NCI-H2227 treated with DMSO at 0.1 percent for 48 hours (cell line): ENCODE data around the gene CDH13.

Experiments used
- DNase-seq: peaks from one replicate; lab custom pipeline; 2025; lab: John Stamatoyannopoulos, UW

Gene CDH13

DNA sequence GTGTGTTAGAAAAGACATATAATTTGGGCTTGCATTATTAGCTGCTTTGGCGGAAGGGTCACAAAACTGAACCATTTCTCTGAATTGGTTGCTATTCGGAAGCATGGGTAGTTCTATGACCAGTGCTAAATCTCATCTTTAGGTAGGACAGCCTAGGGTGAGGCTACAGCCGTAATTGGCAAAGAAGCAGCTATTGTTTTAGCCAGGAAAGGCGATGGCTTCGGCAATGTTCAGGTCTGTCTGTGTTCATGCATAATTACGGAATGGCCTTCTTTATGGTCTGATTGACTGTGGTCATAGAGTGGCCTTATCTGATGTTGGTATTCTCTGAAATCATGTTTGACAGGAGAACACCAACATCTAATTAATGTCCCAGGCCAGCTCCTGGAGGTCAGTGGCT lies 812.6 kb downstream of the CDH13 start:
- DNase-seq = no peak

DNA sequence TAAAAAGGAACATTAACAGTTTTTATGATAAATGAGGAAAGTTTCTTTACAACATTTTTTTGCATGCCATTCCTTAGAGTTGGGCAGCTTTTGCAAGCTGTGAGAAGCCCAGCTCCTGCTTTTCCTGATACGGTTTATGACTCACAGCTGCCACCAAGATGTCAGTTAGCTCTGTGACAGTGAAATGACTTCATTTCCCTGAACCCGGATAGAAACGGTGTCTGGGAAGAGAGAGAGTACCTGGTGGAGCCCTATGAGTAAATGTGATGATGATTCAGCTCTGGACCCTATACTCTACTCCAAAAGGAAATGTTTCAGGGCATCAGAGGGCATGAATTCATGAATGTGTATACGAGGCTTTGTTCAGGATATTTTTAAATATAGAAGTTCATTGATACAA lies 814.7 kb downstream of the CDH13 start:
- no peak for DNase-seq

DNA sequence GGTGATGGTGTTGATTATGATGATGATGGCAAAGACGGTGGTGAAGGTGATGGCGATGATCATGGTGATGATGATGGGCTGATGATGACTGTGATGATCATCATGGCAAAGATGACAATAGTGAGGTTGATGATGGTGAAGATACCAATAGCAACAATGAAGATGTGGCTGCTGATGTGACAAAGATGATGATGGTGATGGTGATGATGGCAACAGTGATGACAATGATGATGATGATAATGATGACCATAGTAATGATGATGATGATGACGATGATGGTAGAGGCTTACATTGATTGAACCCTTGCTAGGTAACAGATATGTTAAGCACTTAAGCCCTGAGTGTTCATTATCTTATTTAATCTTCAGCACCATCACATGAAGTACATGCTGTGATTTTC lies 817.2 kb downstream of the CDH13 start:
- DNase-seq = no peak

DNA sequence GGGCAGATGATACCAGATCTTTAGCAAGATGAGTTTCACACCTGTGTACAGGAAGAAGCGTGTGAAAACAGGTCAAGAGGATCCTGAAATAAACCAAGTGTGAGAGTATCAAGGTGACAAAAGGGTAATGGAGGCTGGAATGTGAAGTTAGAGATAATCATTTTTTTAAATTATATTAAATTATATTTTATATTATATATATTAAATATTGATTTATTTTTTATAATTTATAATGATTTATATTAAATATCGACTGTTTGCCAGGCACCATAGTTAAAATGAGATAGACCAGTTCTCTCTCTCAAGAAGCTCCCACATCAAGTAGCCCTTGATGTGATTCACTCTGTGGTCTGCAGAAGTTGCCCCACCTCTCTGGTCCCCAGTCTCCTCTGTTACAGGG lies 820.8 kb downstream of the CDH13 start:
- DNase-seq = no peak

DNA sequence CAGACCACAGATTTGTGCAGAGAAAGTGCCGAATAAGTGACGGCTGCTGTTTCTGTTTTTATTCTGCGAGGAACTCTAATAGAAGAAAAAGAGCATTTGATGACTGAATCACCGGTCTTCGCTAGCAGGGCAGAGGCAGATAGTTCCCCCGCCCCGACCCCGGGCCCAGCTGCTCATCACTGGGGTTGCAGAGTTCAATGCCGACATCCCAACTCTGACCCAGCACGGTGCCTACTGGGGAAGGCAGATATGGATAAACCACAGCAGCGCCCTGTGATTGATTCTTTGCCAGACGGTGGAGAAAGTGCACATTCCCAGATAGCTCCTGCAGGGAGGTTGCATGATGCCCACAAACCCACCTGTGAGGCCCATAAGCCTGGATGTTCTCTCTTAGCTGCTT lies 823.1 kb downstream of the CDH13 start:
- DNase-seq = no peak

DNA sequence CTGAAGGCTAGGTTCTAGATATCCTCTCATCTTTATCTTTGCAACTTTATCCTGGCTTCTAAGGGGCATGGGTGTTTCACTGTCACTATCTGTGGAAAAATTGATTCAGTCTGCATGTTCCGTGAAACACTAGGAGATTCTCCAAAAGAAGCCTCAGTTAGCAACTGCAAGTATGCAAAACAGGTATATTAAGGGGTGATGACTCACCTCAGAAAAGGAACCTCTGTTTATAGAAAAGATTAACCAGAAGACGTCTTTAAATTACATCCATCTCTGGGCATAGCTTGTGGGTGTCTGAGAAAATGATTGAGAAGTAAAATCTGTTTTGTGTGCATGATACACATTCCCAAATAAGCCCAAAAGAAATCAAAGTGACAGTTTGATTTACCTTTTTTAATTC lies 827.2 kb downstream of the CDH13 start:
- DNase-seq = no peak

DNA sequence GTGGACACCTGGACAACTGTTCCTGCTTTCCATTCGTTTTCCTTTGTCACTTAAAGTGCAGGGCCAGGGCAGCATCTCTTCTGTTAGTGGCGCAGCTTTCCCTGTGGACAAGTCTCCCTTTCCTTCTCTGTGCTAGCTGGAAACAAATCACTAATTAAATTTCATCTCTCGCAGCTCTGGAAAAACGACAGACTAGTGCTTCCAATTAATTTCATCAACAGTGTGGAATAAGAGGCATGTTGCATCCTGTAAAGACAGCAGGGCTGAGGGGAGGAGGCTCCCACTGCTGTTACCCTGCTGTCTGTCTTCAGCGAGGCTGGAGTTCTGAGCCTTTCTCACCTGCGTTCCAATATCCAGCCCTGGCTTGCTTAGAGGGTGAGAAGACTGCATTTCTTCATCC lies 828.9 kb downstream of the CDH13 start:
- DNase-seq = no peak

DNA sequence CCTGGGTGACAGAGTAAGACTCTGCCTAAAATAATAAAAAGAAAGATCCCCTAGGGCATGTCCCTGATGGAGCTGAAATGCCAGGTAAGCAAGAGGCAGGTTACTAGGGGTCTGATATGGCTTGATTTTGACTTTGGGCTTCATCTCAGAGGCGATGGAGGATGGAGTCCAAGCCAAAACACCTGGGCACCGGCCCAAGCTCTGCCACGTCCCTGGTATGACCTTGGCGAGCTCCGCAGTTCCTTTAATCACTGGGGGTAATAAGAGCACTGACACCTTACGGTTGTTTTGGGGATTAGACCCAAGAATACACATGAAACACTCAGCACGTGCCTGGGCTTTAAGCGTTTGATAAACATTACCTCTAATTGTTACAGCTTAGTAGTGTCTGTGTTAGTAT lies 830.2 kb downstream of the CDH13 start:
- no peak for DNase-seq

DNA sequence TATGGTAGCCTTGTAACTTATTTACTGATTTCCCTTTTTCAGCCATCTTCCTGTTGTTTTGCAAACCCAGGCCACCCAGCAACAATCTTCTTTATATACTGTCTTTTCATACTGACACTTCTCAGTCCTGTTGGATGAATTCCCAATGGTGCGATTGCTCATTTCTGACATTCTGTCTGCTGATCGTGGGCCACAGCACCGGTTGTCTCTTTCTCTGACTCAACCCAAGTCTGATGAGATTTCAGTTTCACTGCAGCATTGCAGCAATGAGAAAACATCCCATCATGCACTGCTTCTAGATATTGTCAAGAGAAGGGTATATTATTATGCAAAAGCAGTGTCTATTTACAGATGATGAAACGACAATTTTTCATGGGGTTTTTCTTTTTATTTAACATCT lies 831.8 kb downstream of the CDH13 start:
- DNase-seq = no peak

DNA sequence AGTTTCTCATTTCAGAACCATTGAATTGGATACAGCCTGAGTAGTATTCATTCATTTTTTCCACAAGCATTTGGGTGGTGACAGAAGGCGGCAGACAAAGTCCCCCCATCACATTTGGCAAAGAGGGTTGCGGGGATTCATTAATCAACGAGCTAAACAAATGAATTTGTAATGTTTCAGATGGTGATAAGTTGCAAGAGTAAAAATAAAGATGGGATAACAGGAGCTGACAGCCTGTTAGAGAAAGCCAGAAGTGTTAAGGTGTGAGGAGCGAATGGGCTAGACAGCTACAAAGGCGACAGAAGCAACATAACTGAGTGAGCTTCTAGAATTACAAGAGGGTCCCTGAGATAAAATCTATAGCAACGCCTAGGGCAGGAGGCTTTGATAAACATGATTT lies 838.2 kb downstream of the CDH13 start:
- no peak for DNase-seq

DNA sequence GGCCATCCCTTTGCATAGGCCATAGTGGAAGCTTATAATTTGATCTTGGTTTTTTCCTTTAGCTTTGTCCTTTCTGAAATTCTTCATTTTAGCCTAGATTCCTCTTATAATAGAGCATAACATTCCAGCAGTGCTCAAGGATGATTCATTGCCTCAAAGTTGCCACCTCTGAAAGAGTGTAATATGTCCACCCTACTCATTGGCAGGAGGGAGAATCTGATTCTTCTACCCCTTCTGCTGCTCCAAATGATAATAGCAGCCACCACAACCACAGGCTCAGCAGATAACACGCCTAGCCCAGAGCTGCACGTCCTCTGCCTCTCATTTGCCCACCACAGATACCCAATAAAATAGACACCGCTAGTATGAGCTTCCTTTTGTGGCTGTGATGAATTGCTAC lies 843.6 kb downstream of the CDH13 start:
- no peak for DNase-seq

DNA sequence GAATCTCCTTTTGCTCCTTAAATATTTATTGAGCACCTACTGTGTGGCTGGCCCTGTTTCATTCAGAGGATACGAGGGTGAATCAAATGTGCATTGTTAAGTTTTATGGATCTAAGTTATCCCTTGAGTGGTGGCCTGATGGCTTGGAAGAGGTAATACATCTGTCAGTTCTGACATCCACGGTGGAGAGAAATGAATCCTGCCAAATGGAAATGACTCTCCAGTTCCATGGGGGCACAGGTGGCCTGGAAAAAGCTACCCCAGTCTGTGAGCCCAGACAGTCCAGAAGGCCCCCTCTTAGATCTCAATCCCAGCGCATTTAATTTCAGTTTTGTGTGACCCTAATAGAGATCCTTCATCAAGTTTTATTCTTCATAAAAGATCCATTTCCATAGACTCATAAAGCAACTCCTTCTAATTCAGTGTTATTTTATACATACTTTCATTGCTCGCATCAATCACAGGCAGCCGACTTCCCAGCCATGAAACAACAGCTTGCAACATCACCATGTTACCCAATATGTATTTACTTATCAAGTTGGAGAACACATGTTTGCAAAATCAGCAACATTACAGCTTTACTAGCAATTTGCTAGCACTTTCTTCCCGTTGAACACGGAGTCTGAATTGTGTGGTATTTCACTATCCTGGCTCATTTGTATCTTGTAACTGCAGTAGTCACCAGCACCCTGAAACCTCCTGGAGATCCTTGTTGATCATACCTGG lies 846.2 kb downstream of the CDH13 start:
- DNase-seq = no peak

DNA sequence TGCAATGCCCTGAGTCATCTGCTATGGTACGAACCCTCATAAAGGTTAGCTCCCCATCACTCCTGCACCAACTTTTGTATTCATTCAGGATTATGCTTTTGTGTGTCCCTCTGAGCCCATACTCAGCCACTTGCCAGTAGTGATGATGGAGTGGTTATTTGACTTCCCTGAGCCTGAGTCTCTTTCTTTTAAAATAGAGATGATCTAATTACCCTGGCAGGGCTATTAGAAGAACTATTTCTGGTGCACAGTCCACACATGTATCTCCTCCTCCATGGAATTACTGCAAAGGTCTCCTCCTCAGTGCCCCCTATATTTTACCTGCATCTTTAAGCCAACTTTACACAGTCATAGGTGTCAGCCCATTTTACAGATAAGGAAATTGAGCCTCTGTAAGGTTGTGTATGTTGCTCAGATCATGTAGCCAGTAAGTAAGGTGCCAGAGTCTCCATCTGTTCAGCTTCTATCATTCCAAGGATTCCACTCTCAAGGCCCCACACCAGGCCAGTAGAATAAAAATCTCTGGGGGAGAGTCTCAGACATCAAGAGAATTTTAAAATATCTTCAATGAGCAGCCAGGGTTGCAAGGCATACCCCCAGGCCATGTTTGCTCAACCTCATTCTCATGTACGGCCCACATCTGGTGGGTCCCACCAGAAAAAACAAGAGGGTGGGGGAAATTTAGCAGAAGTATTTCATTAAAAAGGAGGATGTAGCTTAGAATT lies 847.3 kb downstream of the CDH13 start:
- DNase-seq = no peak

DNA sequence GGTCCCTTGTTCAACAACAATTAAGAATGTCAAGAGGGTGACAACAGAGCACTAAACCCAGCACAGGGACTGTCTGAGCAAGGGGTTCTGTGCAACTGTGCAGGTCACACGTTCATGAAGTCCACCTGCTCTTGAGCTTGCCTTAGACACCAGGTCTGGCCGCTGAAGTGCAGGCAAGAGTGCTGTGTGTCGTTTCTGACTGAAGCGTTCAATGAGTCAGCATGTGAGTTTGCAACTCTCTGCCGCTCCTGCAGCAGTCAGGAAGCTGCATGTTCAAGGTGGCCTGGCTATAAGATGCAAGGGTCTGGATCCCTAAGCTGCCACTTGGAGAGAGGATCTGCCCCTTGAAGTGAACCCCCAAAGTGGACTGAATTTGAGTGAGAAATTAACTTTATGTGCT lies 848.3 kb downstream of the CDH13 start:
- DNase-seq = no peak

DNA sequence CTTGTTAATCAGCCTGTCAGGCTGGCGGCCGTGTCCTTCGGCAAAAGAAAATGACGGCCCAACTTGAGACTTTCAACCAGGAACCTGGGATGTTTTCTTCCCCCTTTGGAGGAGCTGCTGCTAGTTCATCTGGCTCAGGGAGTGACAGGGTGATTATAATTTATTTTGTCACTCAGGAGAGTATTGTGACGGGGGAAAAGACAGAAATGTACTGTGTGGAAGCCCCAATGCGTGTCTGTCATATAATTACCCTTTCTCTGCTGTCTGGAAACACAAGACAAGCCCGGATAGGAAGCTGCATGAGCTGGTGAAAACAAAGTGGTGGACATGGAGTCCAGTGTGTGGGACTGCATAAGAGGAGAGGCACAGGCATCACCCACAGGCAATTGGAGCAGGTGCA lies 854.8 kb downstream of the CDH13 start:
- no peak for DNase-seq

DNA sequence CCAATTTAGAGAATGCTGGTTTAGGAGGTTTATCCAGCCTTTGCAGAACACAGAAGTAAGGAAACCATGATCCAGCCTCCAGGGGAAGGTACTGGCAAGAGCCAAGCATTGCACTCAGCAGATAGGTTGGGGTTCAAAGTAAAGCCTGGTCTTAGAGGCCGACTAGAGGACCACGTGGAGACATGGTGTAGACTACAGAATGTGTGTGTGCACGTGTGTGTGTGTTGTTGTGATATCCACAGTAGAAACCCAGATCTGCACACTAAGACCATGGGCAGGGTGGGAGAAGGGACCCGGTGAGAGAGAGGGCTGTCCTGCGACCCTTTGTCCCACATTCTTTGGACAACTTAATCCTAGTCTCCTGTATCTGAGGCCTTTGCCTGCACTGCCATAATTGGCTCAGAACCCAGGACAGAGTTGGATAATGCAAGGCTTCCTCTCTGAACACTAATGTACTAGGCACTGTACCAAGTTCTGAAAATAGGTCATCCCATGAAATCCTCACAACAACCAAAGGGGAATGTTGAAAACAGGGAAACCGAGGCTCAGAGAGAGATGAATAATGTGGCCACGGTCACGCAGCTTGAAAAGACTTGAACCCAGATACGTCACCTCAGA lies 855.9 kb downstream of the CDH13 start:
- DNase-seq = no peak

DNA sequence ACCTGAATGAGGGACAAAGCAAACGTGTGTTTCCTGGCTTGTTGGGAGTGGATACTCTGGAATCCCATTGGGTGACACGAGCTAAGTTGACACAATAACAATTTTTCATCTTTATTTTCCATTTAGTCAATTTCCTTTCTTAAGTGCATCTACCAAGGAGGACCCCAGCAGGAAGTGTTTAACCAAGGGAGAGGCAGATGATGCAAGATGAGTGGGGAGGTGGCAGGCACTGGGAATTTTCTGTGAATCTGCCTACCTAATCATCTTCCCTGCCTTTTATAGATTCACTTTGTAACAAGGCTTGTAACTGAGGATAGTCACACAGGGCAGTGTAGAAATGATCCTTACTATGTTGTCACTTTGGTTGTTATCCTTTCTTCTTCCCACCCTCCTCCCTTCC lies 863.3 kb downstream of the CDH13 start:
- DNase-seq = no peak

DNA sequence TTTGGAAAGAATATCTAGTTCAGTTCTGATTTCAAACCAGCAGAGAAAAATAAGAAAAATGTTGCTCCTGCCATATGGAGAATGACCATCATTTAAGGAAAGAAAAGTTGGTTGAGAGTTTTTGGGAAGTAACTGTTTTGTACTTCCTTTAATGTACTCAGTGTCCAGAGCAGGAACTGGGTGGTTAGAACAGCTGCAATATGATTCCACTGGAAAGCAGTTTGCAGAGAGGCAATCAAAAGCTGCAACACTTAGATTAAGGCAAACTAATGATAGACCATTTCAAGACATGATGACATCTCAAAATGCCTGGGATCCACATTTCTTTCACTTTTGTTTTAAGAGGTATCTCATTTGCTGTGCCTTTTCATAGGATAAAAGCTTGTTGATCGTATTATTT lies 867.7 kb downstream of the CDH13 start:
- DNase-seq = no peak

DNA sequence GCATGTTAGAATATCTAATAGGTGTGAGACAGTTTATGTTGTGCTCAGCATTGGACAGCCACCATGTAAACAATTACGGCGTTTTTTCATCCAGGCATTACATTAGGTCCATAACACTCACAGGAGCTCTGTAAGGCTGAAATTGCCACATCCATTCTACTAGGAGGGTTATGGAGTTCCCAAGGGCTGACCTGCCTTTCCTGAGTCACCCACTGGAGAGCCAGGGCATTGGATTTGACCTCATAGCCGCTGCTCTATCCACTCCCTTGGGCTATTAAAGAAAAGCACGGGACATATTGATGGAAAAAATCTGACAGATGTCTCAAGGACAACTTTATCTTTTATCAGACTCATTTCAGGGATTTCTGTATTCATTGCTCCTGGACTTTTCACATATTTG lies 874.7 kb downstream of the CDH13 start:
- DNase-seq = no peak

DNA sequence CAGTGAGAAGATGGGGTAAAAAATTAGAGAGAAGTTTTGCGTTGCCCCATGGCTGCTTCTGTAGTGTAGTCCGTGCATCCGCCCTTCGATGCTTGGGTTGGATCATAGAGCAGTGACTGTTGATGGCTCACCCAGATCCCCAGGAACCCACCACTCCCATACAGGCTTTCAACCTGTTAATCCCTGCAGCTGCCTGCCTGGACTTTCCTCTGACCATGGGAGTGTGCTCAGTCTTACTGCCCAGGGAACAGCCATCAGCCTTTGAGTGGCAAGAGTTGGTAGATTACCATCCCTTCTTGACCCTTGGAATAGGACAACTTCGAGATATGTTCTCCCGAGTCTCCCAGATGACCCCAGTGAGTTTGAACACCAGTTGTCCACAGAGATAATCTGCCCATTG lies 881.5 kb downstream of the CDH13 start:
- DNase-seq = no peak

DNA sequence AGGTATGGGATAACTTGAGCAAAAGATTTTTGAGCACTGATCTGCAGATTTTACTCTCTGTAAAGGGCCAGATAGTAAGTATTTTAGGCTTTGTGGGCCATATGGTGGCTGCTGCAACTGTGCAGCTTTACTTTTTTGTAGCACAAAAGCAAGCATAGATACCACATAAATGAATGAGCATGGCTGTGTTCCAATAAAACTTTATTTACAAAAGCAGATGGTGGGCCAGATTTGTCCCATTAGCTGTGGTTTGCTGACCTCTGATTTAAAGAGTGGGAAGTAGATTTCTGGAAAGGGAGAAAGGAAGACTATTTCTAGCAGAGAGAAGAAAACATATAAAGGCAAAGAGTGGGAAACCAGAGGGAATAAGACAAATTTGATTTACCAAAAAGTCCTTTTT lies 882.5 kb downstream of the CDH13 start:
- no peak for DNase-seq

DNA sequence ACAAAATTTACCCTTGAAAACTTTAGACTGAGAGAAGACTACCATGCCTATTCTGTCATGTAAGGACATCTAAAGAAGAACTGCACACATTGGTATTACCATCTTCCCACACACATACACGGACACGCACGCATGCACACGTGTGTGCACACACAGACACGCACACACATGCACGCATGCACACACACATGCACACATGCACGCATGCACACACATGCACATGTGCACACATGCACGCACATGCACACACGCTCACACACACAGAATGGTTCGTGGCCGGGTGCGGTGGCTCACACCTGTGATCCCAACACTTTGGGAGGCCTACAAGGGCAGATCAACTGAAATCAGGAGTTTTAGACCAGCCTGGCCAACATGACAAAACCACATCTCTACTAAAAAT lies 884.1 kb downstream of the CDH13 start:
- DNase-seq = no peak

DNA sequence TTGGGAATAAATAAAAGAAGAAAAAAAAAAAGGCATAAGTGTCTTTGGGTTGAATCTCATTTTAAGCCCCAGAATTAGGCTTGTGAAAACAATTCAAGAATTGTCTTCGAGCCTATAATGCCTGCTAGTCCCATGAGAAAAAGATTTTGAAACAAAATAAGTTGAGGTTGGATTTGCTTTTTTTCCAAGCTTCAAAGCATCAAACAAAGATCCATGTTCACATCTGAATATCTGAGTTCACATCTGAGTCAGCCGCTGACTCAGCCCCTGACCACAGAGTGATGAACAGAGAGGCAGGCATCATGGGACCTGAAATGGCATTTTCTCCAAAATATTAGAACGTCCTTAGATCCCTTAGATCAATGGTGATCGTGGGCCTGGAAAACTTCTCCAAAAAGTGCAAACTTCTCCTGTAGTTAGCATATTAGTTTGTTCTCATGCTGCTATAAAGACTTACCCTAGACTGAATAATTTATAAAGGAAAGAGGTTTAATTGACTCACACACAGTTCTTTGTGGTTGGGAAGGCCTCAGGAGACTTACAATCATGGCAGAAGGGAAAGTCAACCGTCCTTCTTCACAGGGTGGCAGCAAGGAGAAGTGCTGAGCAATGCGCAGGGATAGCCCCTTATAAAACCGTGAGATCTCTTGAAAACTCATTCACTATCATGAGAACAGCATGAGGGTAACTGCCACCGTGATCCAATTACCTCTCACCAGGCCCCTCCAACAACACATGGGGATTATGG lies 886.4 kb downstream of the CDH13 start:
- DNase-seq = no peak
